ENCODE measurements around the gene SCFD2.

DNA sequence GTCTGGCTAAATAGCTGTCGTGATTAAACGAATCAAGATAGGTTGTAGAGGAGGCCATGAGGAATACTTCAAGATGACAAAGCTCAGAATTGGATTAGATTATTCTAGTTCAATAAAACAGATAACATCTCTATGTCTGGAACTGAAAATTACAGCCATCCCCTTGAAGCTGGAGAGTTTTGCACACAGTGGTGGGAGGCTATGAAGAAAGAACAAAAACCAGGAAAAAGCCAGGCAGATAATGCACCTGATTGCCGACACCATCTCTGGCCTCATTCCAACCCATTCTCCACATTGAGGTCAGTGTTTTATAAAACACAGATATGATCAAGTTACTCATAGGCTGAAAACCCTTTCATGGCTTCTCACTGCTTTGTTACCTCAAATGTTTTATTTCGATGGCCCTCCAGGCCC, 315.5 kb downstream of the SCFD2 start:
- TF ChIP-seq, protein P1, sequence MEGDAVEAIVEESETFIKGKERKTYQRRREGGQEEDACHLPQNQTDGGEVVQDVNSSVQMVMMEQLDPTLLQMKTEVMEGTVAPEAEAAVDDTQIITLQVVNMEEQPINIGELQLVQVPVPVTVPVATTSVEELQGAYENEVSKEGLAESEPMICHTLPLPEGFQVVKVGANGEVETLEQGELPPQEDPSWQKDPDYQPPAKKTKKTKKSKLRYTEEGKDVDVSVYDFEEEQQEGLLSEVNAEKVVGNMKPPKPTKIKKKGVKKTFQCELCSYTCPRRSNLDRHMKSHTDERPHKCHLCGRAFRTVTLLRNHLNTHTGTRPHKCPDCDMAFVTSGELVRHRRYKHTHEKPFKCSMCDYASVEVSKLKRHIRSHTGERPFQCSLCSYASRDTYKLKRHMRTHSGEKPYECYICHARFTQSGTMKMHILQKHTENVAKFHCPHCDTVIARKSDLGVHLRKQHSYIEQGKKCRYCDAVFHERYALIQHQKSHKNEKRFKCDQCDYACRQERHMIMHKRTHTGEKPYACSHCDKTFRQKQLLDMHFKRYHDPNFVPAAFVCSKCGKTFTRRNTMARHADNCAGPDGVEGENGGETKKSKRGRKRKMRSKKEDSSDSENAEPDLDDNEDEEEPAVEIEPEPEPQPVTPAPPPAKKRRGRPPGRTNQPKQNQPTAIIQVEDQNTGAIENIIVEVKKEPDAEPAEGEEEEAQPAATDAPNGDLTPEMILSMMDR (IDR thresholded peaks at IDR 0.05; ENCODE audit: insufficient read depth, low read depth, low read length) = no peak
- TF ChIP-seq EZH2 (IDR thresholded peaks at IDR 0.05; ENCODE audit: insufficient read depth, low read length) = no peak

Measured in astrocyte (in vitro differentiated cells and primary cell).